CD14-positive monocyte (primary cell): ENCODE data around the gene SENP3. TPM values are rescaled to one million over a fixed set of nuclear protein-coding genes. Genes with fewer than 3 reads are reported as not detected.

Experiments used
- DNase-seq, 3 donors: peaks; one replicate each; pipeline ENCODE4 v3.0.0-alpha.2; 2011 to 2022
- H2AFZ ChIP-seq: 2 replicates; pipeline ENCODE4 v1.6.0; 2012; ENCODE audit warnings: mild to moderate bottlenecking, low read depth, low read length, inconsistent platforms; ENCODE audit not compliant: insufficient read depth, poor library complexity, severe bottlenecking
- H3K27ac ChIP-seq, 2 donors: 1 replicate in 1 of 2; 2 replicates in 1 of 2; pipeline ENCODE4 v1.5.1; 2012 to 2013; ENCODE audit warnings: low read length in 2 of 2, control low read depth in 1 of 2, inconsistent platforms in 1 of 2, low read depth in 1 of 2, mild to moderate bottlenecking in 1 of 2
- H3K27me3 ChIP-seq, 2 donors: one replicate each; pipeline versions ENCODE4 v1.6.0 to v1.6.1; 2011 to 2013; ENCODE audit warnings: low read length in 2 of 2; ENCODE audit not compliant: control insufficient read depth in 2 of 2, insufficient read depth in 2 of 2
- H3K36me3 ChIP-seq, 2 donors: replicated peaks in 1 of 2; 1 replicate in 1 of 2; 2 replicates in 1 of 2; pipeline versions ENCODE4 v1.5.1 to v1.6.1; 2012 to 2013; ENCODE audit warnings: low read length in 2 of 2, control low read depth in 1 of 2, inconsistent platforms in 1 of 2, mild to moderate bottlenecking in 1 of 2; ENCODE audit not compliant: insufficient read depth in 2 of 2, control insufficient read depth in 1 of 2
- H3K4me1 ChIP-seq, 2 donors: 1 replicate in 1 of 2; 2 replicates in 1 of 2; pipeline versions ENCODE4 v1.5.1 to v1.6.1; 2012 to 2013; ENCODE audit warnings: low read length in 2 of 2, control low read depth in 1 of 2, inconsistent platforms in 1 of 2, mild to moderate bottlenecking in 1 of 2, moderate library complexity in 1 of 2; ENCODE audit not compliant: insufficient read depth in 2 of 2, control insufficient read depth in 1 of 2
- H3K4me2 ChIP-seq: replicated peaks from 2 replicates; pipeline ENCODE3; 2012; ENCODE audit warnings: low read length, moderate library complexity, mild to moderate bottlenecking; ENCODE audit not compliant: poor library complexity, severe bottlenecking; ENCODE audit errors: extremely low read depth
- H3K4me3 ChIP-seq, 3 experiments: fragments of 200-600 bp in 1 of 3; sonication (generic) in 1 of 3; replicated peaks in 1 of 3; 1 replicate in 2 of 3; 2 replicates in 1 of 3; pipeline ENCODE4 v1.5.1; 2011 to 2013; ENCODE audit warnings: low read length in 3 of 3, mild to moderate bottlenecking in 3 of 3, control low read depth in 2 of 3, low read depth in 2 of 3, inconsistent platforms in 1 of 3, moderate library complexity in 1 of 3
- H3K79me2 ChIP-seq: 2 replicates; pipeline ENCODE4 v1.6.0; 2012; ENCODE audit warnings: mild to moderate bottlenecking, control low read depth, inconsistent platforms, low read length, moderate library complexity; ENCODE audit not compliant: insufficient read depth
- H3K9ac ChIP-seq: 2 replicates; pipeline ENCODE4 v1.6.0; 2017; ENCODE audit warnings: low read length, mild to moderate bottlenecking; ENCODE audit not compliant: insufficient read depth, poor library complexity, severe bottlenecking
- H3K9me3 ChIP-seq, 2 donors: replicated peaks in 1 of 2; 1 replicate in 1 of 2; 2 replicates in 1 of 2; pipeline versions ENCODE4 v1.5.1 to v1.6.1; 2012 to 2013; ENCODE audit warnings: low read length in 2 of 2, control low read depth in 1 of 2; ENCODE audit not compliant: control insufficient read depth in 1 of 2, insufficient read depth in 1 of 2
- H4K20me1 ChIP-seq: 2 replicates; pipeline ENCODE4 v1.6.0; 2012; ENCODE audit warnings: mild to moderate bottlenecking, low read length, control low read depth, moderate library complexity; ENCODE audit not compliant: insufficient read depth
- H3K27ac Mint-ChIP-seq, 7 donors: one replicate each; pipeline ENCODE4 v1.8.0; 2020; ENCODE audit warnings: mild to moderate bottlenecking in 7 of 7, mixed read lengths in 7 of 7, moderate library complexity in 6 of 7, inconsistent platforms in 2 of 7
- H3K27me3 Mint-ChIP-seq, 3 donors: one replicate each; pipeline ENCODE4 v1.8.0; 2021 to 2022; ENCODE audit warnings: low read depth in 3 of 3, mild to moderate bottlenecking in 3 of 3, mixed read lengths in 3 of 3, moderate library complexity in 3 of 3, inconsistent platforms in 1 of 3
- H3K36me3 Mint-ChIP-seq, 2 donors: one replicate each; pipeline ENCODE4 v1.8.0; 2020; ENCODE audit warnings: mixed read lengths in 2 of 2, inconsistent platforms in 1 of 2, mild to moderate bottlenecking in 1 of 2
- H3K4me1 Mint-ChIP-seq: one replicate; pipeline ENCODE4 v1.8.0; 2020; ENCODE audit warnings: mild to moderate bottlenecking, mixed read lengths
- H3K4me3 Mint-ChIP-seq, 2 donors: one replicate each; pipeline ENCODE4 v1.8.0; 2020; ENCODE audit warnings: mild to moderate bottlenecking in 2 of 2, mixed read lengths in 2 of 2, moderate library complexity in 1 of 2
- H3K9me3 Mint-ChIP-seq, 7 donors: one replicate each; pipeline ENCODE4 v1.8.0; 2020 to 2022; ENCODE audit warnings: mixed read lengths in 7 of 7, mild to moderate bottlenecking in 6 of 7, moderate library complexity in 6 of 7, inconsistent platforms in 2 of 7
- CTCF ChIP-seq: fragments of 200-600 bp; IDR thresholded peaks from one replicate; pipeline ENCODE4 v1.8.0; 2022; ENCODE audit warnings: antibody characterized with exemption, mild to moderate bottlenecking
- WGBS: methylation state at CpG from one replicate; pipeline ENCODE4 v1.1.5; 2013; ENCODE audit warnings: missing lambda C conversion rate; ENCODE audit not compliant: insufficient coverage; 5-methylcytosine and 5-hydroxymethylcytosine counted together
- intact Hi-C, 2 donors: fragments of 100-400 bp; cut with micrococcal nuclease; formaldehyde crosslinking; loops; one replicate each; pipeline versions ENCODE4 v1.15.0 to v1.15.1; 2023
- polyA plus RNA-seq, 3 donors: library from polyadenylated mRNA; depleted of rRNA in 1 of 3; unstranded in 2 of 3; stranded (reverse) in 1 of 3; fragments of 300-500 nt in 2 of 3; fragments of >200 nt in 1 of 3; fragmentation: Illumina TruSeq in 2 of 3; gene quantifications; 1 replicate in 2 of 3; 2 replicates in 1 of 3; pipeline ENCODE4 v1.2.3, GENCODE V29; 2012 to 2021

The SENP3 gene
- polyA plus RNA-seq, 3 donors = 2.9 to 140 (median 5.6) TPM

- Histone ChIP-seq H3K4me3 (peak within 1 kb of the TSS; percentile 69 to 100 (median 91)), H3K27ac (peak within 1 kb of the TSS; percentile 90 to 92), H3K9ac (peak within 1 kb of the TSS; percentile 72), H3K79me2 (peaks cover 62% of the 10 kb centered on the region), H3K4me1 (peaks cover 72 to 80% of the 10 kb centered on the region in 2 donors), H2AFZ (peak within 1 kb of the TSS; percentile 70), H3K36me3 (peaks cover 13 to 19% of the 10 kb centered on the region in 2 donors), H3K4me2 (peak within 1 kb of the TSS; percentile 90), H4K20me1 (peaks cover 23% of the 10 kb centered on the region), H3K9me3 (no peaks in the 10 kb centered on the region), H3K27me3 (no peaks in the 10 kb centered on the region)
- Mint-ChIP-seq H3K36me3 (peaks cover 31 to 52% of the 10 kb centered on the region in 2 donors), H3K27me3 (peaks cover 0 to 8% (median 7%) of the 10 kb centered on the region in 3 donors), H3K27ac (peak within 1 kb of the TSS; percentile 93 to 98 (median 97)), H3K4me3 (peak within 1 kb of the TSS; percentile 97 to 98), H3K9me3 (peaks cover 0 to 3% (median 0%) of the 10 kb centered on the region in 7 donors), H3K4me1 (peaks cover 67% of the 10 kb centered on the region)
- intact Hi-C loops = no loop called here
- 0% methylated on average over 11 of the region's 16 CpGs for WGBS
- peak in 2 of 3 donors; percentile 64 to 75 for DNase-seq
- TF ChIP-seq CTCF = no peak
These were observed 3.0 kb upstream of the SENP3 start, which contains the start of gene TNFSF13 for GRCh38 chr17:7558544-7559319. TSS of gene TNFSF13 (plus strand) at chr17:7558750. CDS start at chr17:7559040, 290 bp downstream.

GRCh38 chr17:7559320-7560171 is 2.2 kb upstream of the SENP3 start:
- H3K4me3 Mint-ChIP-seq = peak overlapping the region; percentile 97 to 98
- Histone ChIP-seq H3K4me1 (peaks cover 67 to 76% of the 10 kb centered on the region in 2 donors), H4K20me1 (peaks cover 31% of the 10 kb centered on the region), H3K27me3 (no peaks in the 10 kb centered on the region), H3K9me3 (no peaks in the 10 kb centered on the region), H2AFZ (peak overlapping the region; percentile 70), H3K27ac (peak overlapping the region; percentile 90 to 92), H3K9ac (peak overlapping the region; percentile 72), H3K36me3 (peaks cover 21 to 26% of the 10 kb centered on the region in 2 donors), H3K79me2 (peaks cover 70% of the 10 kb centered on the region), H3K4me2 (peak overlapping the region; percentile 90), H3K4me3 (peak overlapping the region; percentile 69 to 100 (median 91))
- no peak for TF ChIP-seq CTCF
- WGBS = 32% methylated on average over 3 of the region's 18 CpGs
- peaks cover 33 to 56% of the 10 kb centered on the region in 2 donors for H3K36me3 Mint-ChIP-seq
- H3K9me3 Mint-ChIP-seq = peaks cover 0 to 3% (median 0%) of the 10 kb centered on the region in 7 donors
- DNase-seq = no peak
- intact Hi-C loops = loop anchor here (2.0 to 10.0 kb wide), 7 partner anchors 37 to 305 kb away; partner anchors contain the start of genes FGF11 (in 2 of the 2), TMEM102 (in 2 of the 2), CTDNEP1 (in 1 of the 2) and ELP5 (in 1 of the 2)
- H3K4me1 Mint-ChIP-seq = peaks cover 64% of the 10 kb centered on the region
- peaks cover 0 to 8% (median 7%) of the 10 kb centered on the region in 3 donors for H3K27me3 Mint-ChIP-seq
- H3K27ac Mint-ChIP-seq = peak overlapping the region; percentile 93 to 98 (median 97)
